Activated CD4-positive, alpha-beta T cell treated with anti-CD3 and anti-CD28 coated beads, Interleukin-2, Interleukin-4, amounts not matched to agents 100 ng/mL and 50 ng/mL, durations not matched to agents 16 hours and 8 hours (primary cell): ENCODE measurements around the gene ENG.
"Not testable (repeated sequence)": the region's sequence is repeated elsewhere in the genome, so short reads cannot be mapped to it uniquely, and the experiment has no call there.

Source experiments
- DNase-seq: peaks from one replicate; pipeline ENCODE4 v3.0.0-alpha.2; 2020; ENCODE audit warnings: low spot score

The ENG gene

GRCh38 chr9:127793093-127793708 is 61.3 kb downstream of the ENG start:
- DNase-seq = no peak

DNA sequence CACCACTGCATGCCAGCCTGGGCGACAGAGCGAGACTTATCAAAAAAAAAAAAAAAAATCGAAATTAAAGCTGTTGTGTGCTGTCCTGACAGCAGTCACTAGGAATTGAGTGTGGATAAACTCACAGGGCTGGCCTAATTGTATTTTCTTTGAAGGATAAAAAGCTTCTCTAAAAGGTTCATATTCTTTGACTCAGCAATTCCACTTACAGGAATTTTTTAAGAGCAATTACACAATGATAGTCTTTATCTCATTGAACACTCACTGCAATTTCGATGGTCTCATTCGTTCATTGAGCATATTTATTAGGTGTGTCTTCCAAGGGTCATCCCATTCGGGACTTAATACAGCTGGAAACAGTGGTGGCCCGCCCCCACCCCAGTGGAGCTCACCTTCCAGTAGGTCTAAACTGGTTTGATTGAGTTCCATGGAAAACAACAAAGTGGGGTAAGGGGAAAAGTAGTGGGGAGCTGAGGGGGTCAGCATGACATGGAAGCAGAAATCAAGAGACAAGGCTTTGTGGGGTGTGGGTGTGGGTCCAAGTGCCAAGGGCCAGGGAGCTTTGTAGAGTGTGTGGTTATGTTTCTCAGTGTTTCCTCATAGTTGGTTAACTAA is 61.9 kb downstream of the ENG start:
- no peak for DNase-seq

DNA sequence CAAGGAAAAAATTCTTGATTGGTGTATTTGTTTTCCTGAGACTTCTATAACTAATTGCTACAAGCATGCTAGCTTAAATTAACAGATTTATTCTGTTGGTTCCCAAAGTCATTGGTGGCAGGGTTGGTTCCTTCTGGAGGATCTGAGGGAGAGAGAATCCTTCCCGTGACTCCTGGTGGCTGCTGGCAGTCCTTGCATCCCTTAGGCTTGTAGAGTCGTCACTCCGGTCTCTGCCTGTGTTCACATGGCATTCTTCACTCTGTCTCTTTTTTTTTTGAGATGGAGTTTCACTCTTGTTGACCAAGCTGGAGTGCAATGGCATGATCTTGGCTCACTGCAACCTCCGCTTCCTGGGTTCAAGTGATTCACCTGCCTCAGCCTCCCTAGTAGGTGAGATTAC is 63.4 kb downstream of the ENG start:
- no peak for DNase-seq

- DNase-seq = no peak
Measured at GRCh38 chr9:127790094-127790855, 64.2 kb downstream of the ENG start.

DNA sequence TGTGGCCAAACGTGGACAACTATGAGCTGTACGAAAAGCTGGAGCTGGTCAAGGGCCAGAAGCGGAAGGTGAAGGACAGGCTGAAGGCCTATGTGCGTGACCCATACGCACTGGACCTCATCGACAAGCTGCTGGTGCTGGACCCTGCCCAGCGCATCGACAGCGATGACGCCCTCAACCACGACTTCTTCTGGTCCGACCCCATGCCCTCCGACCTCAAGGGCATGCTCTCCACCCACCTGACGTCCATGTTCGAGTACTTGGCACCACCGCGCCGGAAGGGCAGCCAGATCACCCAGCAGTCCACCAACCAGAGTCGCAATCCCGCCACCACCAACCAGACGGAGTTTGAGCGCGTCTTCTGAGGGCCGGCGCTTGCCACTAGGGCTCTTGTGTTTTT is 65.3 kb downstream of the ENG start:
- DNase-seq = no peak

DNA sequence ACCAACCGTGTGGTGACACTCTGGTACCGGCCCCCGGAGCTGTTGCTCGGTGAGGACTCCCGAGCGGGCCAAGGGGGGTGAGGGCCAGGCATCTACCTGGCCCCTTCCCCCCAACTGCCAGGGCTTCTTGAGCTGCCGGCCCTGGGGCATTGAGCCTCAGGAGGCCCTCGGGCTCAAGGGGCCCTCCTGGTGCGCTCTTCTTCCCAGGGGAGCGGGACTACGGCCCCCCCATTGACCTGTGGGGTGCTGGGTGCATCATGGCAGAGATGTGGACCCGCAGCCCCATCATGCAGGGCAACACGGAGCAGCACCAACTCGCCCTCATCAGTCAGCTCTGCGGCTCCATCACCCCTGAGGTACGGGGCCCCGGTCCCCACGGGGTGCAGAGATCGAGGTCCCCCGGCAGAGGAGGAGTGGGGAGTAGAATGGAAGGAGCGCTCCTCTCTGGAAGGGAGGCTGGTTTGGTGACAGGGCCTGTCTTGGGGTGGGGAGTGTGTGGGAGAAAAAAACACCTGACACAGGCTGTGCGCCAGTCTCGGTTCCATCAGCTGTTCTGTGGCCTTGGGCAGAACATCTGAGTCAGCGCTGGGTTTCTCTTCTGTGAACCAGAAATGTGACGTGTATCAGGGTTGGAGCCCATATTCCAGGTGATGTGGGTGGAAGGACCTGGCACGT is 66.0 kb downstream of the ENG start:
- DNase-seq = peak; percentile 42

DNA sequence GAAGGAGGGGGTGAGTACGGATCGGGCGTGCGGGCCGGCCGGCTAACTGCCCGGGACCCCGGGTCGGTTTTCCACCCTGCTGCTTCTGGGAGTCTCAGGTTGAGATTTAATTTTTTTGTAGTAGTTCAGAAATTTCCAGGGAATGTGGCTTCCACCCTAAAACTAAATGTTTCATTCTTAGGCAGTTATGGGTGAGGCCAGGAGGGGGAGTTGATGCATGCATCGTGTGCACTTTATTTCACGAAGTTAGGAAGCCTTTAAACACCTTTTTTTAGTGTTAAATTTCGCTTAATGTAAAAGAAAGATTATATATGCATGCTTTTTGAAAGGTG is 67.7 kb downstream of the ENG start:
- DNase-seq = no peak

GRCh38 chr9:127785933-127786772 is 68.3 kb downstream of the ENG start, which contains the start of gene CDK9:
Gene CDK9 (plus strand): TSS chr9:127786034. CDS start chr9:127786149, 115 bp downstream.
- DNase-seq = peak; percentile 93

GRCh38 chr9:127785023-127785932 is 69.2 kb downstream of the ENG start:
- peak; percentile 90 for DNase-seq

GRCh38 chr9:127783111-127784008 is 71.1 kb downstream of the ENG start:
- DNase-seq = peak; percentile 89

GRCh38 chr9:127781806-127782205 is 72.7 kb downstream of the ENG start:
- DNase-seq = no peak

- DNase-seq = not testable (repeated sequence)
Measured at GRCh38 chr9:127780909-127781308, 73.5 kb downstream of the ENG start.

DNA sequence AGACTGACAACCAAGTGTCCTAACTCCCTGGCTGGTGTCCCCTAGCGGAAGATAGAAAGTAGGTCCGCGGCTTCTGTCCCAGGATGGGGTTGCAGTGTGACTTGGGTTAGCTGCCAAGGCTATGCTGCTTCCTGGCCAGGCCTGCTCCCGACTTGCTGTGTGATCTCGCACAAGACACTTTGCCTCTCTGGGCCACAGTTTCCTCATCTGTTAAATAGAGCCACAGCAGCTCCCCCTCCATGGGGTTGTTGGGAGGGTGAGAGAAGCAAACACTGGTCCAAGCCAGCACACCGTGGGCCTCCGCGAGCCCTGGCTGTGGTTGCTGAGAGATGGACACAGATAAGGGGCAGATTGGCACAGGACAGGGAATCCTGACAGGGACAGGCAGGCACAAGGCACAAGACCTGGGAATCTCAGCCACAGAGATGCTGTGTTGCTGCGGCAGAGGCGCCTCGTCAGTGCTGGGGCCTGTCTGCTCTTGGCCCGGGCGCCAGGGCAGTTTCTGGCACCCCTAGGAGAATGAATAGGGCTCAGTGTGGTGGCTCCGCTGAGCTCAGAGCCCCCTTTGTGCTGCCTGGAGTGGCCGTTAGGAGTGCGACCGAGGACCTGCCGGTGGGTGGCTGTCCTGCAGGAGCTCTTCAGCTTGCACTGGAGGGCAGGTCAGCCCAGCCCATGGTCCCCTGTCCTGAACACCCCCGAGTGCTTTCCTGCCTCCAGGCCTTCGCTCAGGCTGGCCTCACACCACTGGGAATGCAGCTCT is 74.2 kb downstream of the ENG start:
- DNase-seq = no peak

DNA sequence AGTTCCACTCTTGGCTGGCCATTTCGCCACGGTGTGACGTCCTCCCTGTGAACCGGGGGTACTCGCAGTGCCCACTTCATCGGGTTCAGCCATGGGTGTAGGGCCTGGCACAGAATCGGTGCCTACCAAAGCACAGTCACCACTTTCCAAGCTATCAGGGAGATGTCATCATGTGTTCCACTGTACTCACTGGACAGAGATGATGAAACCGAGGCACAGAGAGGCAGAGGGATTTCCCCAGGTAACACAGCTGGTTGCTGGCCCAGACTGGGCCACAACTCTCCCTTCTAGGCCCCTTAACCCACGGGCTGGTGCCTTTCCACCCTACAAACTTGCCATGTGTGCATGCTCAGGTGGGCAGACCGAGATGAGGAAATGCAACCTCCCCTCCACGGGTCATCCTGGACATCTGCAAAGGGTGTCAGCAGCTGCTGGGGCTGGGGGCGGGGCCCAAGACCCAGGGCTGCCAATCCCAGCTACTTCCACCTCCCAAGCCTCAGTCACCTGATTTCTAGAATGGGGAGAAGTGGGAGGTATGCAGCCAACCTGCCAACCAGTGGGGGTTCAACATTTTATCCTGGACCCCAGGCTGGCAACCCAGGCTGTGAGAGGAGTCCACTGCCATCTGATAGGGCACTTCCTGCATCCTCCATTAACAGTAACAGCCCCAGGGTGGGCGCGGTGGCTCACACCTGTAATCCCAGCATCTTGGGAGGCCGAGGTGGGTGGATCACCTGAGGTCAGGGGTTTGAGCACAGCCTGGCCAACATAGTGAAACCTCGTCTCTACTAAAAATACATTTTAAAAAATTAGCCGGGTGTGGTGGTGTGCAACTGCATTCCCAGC is 75.1 kb downstream of the ENG start:
- peak; percentile 83 for DNase-seq

DNA sequence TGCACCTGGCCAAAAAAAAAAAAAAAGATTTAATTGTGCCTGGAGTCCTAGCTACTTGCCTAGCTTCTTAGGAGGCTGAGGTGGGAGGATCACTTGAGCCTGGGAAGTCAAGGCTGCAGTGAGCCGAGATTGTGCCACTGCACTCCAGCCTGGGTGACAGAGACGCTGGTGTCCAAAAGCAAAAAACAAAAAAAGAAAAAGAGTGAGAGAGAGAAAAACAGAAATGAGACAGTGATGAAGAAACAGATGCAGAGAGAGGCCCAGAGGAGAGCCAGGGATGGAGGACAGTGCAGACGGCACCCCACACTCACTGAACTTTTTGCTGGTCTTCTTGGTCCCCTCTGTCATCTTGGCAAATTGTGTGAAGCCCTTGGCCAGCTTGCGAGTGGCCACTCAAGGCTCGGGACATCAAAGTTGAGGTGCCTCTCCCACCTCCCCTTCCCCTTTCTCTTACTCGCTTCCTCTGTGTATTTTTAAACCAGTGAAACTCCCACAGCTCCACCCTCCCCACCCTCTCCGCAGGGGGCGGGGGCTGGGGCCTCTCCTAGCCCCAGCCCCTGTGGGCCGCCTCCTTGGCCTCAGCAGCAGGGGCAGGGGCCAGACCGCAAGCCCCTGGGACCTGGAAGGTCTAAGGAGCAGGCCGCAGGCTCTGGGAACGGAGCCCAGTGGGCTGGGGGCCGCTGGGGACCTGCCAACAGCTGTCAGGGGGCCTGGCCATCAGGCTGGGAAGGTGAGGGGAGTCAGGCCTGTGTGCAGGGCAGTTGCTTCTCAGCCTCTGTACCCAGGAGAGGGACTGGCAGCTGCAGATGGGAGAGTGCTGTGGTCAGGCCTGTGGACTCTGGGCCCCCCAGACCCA is 76.0 kb downstream of the ENG start, which contains the start of gene SH2D3C:
SH2D3C (minus strand) TSS at position 387 of the 856 bp plus-strand sequence; CDS start at position 348, 39 bp downstream.
- DNase-seq = peak; percentile 55

- DNase-seq = no peak
Measured at GRCh38 chr9:127777368-127777980, 77.0 kb downstream of the ENG start.

DNA sequence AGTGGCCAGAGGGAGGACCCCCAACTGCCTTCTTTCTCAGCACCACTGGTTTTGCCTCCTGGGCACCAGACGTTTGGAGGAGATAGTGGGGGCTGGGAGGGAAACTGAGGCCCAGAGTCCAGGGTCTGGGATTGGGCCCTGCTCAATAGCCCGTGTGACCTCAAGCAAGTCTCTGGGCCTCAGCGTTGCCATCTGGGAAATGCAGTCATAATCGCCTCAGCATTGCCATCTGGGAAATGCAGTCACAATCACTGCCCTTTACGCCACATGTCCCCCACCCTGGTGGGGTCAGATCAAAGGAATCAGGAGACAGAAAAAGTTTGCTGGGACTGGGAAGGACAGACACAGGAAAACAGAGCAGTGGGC is 77.6 kb downstream of the ENG start:
- peak; percentile 48 for DNase-seq
